GM12865 (cell line): ENCODE measurements around the gene GAD2.

Experiments
- DNase-seq: peaks from one replicate; pipeline ENCODE4 v3.0.0; 2010; ENCODE audit warnings: low read depth
- H3K4me3 ChIP-seq: 2 replicates; pipeline ENCODE4 v1.5.1; 2011; ENCODE audit warnings: mild to moderate bottlenecking, low read depth, low read length, control low read depth
- CTCF ChIP-seq: IDR thresholded peaks from 2 replicates; pipeline ENCODE4 v1.5.1; 2011; ENCODE audit warnings: low read length, control low read depth, low read depth, inconsistent platforms; ENCODE audit not compliant: insufficient read depth; ENCODE audit errors: missing control alignments

GAD2 gene

GRCh38 chr10:26198119-26198518 is 18.5 kb upstream of the GAD2 start:
- H3K4me3 ChIP-seq, result no peak overlapping the region
- TF ChIP-seq CTCF, result no peak
- DNase-seq, result no peak

- no peak overlapping the region for H3K4me3 ChIP-seq
- TF ChIP-seq CTCF, result no peak
- no peak for DNase-seq
Measured at GRCh38 chr10:26199841-26200240, 16.7 kb upstream of the GAD2 start.

- DNase-seq, result no peak
- no peak overlapping the region for H3K4me3 ChIP-seq
- TF ChIP-seq CTCF, result no peak
Measured at GRCh38 chr10:26205223-26205622, 11.4 kb upstream of the GAD2 start.

GRCh38 chr10:26211781-26212444 is 4.7 kb upstream of the GAD2 start:
- DNase-seq, result no peak
- TF ChIP-seq CTCF, result no peak
- no peak overlapping the region for H3K4me3 ChIP-seq

- no peak for TF ChIP-seq CTCF
- no peak overlapping the region for H3K4me3 ChIP-seq
Measured at GRCh38 chr10:26212511-26212910, 4.1 kb upstream of the GAD2 start.

GRCh38 chr10:26213157-26213800 is 3.3 kb upstream of the GAD2 start:
- TF ChIP-seq CTCF, result no peak
- H3K4me3 ChIP-seq, result no peak overlapping the region
- no peak for DNase-seq

More at GRCh38 chr10:26212511-26212910, 4.1 kb upstream of the GAD2 start:
- DNase-seq, result no peak
